ENCODE results near the gene RNF166.

The RNF166 gene

GRCh38 chr16:88697831-88698615 is 8.2 kb downstream of the RNF166 start:
- TF ChIP-seq CTCF (IDR thresholded peaks at IDR 0.05; ENCODE audit: low read depth, low read length), result no peak; the same call in 1 of the 2 replicates
- no peak for DNase-seq (ENCODE audit: extremely low read depth, low read depth)

GRCh38 chr16:88697116-88697830 is 8.9 kb downstream of the RNF166 start:
- no peak for TF ChIP-seq CTCF (IDR thresholded peaks at IDR 0.05; ENCODE audit: low read depth, low read length)
- DNase-seq (ENCODE audit: extremely low read depth, low read depth), result no peak

- no peak for DNase-seq (ENCODE audit: extremely low read depth, low read depth)
- no peak for TF ChIP-seq CTCF (IDR thresholded peaks at IDR 0.05; ENCODE audit: low read depth, low read length)
Measured at GRCh38 chr16:88696441-88696840, 9.8 kb downstream of the RNF166 start.

GRCh38 chr16:88695753-88696152 is 10.5 kb downstream of the RNF166 start:
- TF ChIP-seq CTCF (IDR thresholded peaks at IDR 0.05; ENCODE audit: low read depth, low read length), result no peak
- no peak for DNase-seq (ENCODE audit: extremely low read depth, low read depth)

GRCh38 chr16:88695218-88695617 is 11.0 kb downstream of the RNF166 start:
- no peak for DNase-seq (ENCODE audit: extremely low read depth, low read depth)
- no peak for TF ChIP-seq CTCF (IDR thresholded peaks at IDR 0.05; ENCODE audit: low read depth, low read length)

- DNase-seq (ENCODE audit: extremely low read depth, low read depth), result no peak
Measured at GRCh38 chr16:88694221-88695087, 11.8 kb downstream of the RNF166 start.

More at GRCh38 chr16:88694221-88695087, 11.8 kb downstream of the RNF166 start:
- TF ChIP-seq CTCF (IDR thresholded peaks at IDR 0.05; ENCODE audit: low read depth, low read length), result no peak
